HG02852 (cell line): ENCODE results near the gene MGAT3.
A peak's percentile ranks its signal among the peaks of the same experiment; 100 is the strongest.
"Not testable (repeated sequence)": the region's sequence is repeated elsewhere in the genome, so short reads cannot be mapped to it uniquely, and the experiment has no call there.

Experiments
- ATAC-seq: cut with Tn5 transposase; IDR thresholded peaks from one replicate; pipeline ENCODE4 v1.9.1; 2021; ENCODE audit warnings: mild to moderate bottlenecking, moderate library complexity; ENCODE audit not compliant: unreplicated experiment

The MGAT3 gene

GRCh38 chr22:39508393-39508792, 51.6 kb downstream of the MGAT3 start:
- no peak for ATAC-seq

- ATAC-seq: no peak
Observed at GRCh38 chr22:39510529-39511149, 53.8 kb downstream of the MGAT3 start.

- no peak for ATAC-seq
Observed at GRCh38 chr22:39511226-39511625, 54.4 kb downstream of the MGAT3 start.

GRCh38 chr22:39512026-39512425, 55.2 kb downstream of the MGAT3 start:
- no peak for ATAC-seq

- ATAC-seq: no peak
Observed at GRCh38 chr22:39513791-39514190, 57.0 kb downstream of the MGAT3 start.

GRCh38 chr22:39514373-39514973, 57.7 kb downstream of the MGAT3 start:
- no peak for ATAC-seq

- ATAC-seq: no peak
Observed at GRCh38 chr22:39515266-39516050, 58.6 kb downstream of the MGAT3 start.

- ATAC-seq: no peak
Observed at GRCh38 chr22:39517470-39517869, 60.7 kb downstream of the MGAT3 start.

GRCh38 chr22:39518144-39518786, 61.5 kb downstream of the MGAT3 start:
- no peak for ATAC-seq

GRCh38 chr22:39518996-39519680, 62.3 kb downstream of the MGAT3 start:
- ATAC-seq: no peak

GRCh38 chr22:39519681-39520225, 62.9 kb downstream of the MGAT3 start:
- ATAC-seq: peak; percentile 80

GRCh38 chr22:39520226-39521105, 63.7 kb downstream of the MGAT3 start, which contains the start of gene ATF4:
Gene ATF4, plus strand, starts transcription at chr22:39520562. Its CDS starts 884 bp downstream, at chr22:39521446.
- ATAC-seq: peak; percentile 44

GRCh38 chr22:39521106-39521885, 64.5 kb downstream of the MGAT3 start:
- ATAC-seq: not testable (repeated sequence)

- ATAC-seq: not testable (repeated sequence)
Observed at GRCh38 chr22:39522091-39522490, 65.3 kb downstream of the MGAT3 start.

- no peak for ATAC-seq
Observed at GRCh38 chr22:39522567-39523300, 65.9 kb downstream of the MGAT3 start.

- ATAC-seq: no peak
Observed at GRCh38 chr22:39524089-39524752, 67.4 kb downstream of the MGAT3 start.
